ENCODE results near the gene FAM237B.
A peak's percentile ranks its signal among the peaks of the same experiment; 100 is the strongest.
"Not testable (repeated sequence)": the region's sequence is repeated elsewhere in the genome, so short reads cannot be mapped to it uniquely, and the experiment has no call there.

FAM237B gene

GRCh38 chr7:90345595-90346335 lies 24.7 kb upstream of the FAM237B start:
- in situ Hi-C loops (cut with MboI; ENCODE audit: low sequenced_read_pairs, unreplicated experiment): no loop called here
- TF ChIP-seq CTCF (IDR thresholded peaks at IDR 0.05; ENCODE audit: borderline replicate concordance, control extremely low read depth, extremely low read depth, insufficient read depth, missing control alignments): no peak
- DNase-seq (ENCODE audit: low spot score): peak; percentile 25

GRCh38 chr7:90345016-90345415 lies 23.9 kb upstream of the FAM237B start:
- in situ Hi-C loops (cut with MboI; ENCODE audit: low sequenced_read_pairs, unreplicated experiment): no loop called here
- TF ChIP-seq CTCF (IDR thresholded peaks at IDR 0.05; ENCODE audit: borderline replicate concordance, control extremely low read depth, extremely low read depth, insufficient read depth, missing control alignments): no peak
- no peak for DNase-seq (ENCODE audit: low spot score)

GRCh38 chr7:90337106-90337505 lies 16.0 kb upstream of the FAM237B start:
- no peak for DNase-seq (ENCODE audit: low spot score)
- in situ Hi-C loops (cut with MboI; ENCODE audit: low sequenced_read_pairs, unreplicated experiment): no loop called here
- TF ChIP-seq CTCF (IDR thresholded peaks at IDR 0.05; ENCODE audit: borderline replicate concordance, control extremely low read depth, extremely low read depth, insufficient read depth, missing control alignments): no peak

- in situ Hi-C loops (cut with MboI; ENCODE audit: low sequenced_read_pairs, unreplicated experiment); DNase-seq (ENCODE audit: low spot score): not testable (repeated sequence)
Measured at GRCh38 chr7:90334926-90335325, 13.8 kb upstream of the FAM237B start.

GRCh38 chr7:90334193-90334843 lies 13.2 kb upstream of the FAM237B start:
- TF ChIP-seq CTCF (IDR thresholded peaks at IDR 0.05; ENCODE audit: borderline replicate concordance, control extremely low read depth, extremely low read depth, insufficient read depth, missing control alignments): no peak
- in situ Hi-C loops (cut with MboI; ENCODE audit: low sequenced_read_pairs, unreplicated experiment): no loop called here
- DNase-seq (ENCODE audit: low spot score): no peak

- no peak for DNase-seq (ENCODE audit: low spot score)
- TF ChIP-seq CTCF (IDR thresholded peaks at IDR 0.05; ENCODE audit: borderline replicate concordance, control extremely low read depth, extremely low read depth, insufficient read depth, missing control alignments): no peak
- in situ Hi-C loops (cut with MboI; ENCODE audit: low sequenced_read_pairs, unreplicated experiment): no loop called here
Measured at GRCh38 chr7:90326500-90326899, 5.4 kb upstream of the FAM237B start.

GRCh38 chr7:90322837-90323236 lies 1.7 kb upstream of the FAM237B start:
- DNase-seq (ENCODE audit: low spot score): no peak
- in situ Hi-C loops (cut with MboI; ENCODE audit: low sequenced_read_pairs, unreplicated experiment): no loop called here
- TF ChIP-seq CTCF (IDR thresholded peaks at IDR 0.05; ENCODE audit: borderline replicate concordance, control extremely low read depth, extremely low read depth, insufficient read depth, missing control alignments): no peak
